ENCODE results near the gene BACH2.
"Not testable (repeated sequence)": the region's sequence is repeated elsewhere in the genome, so short reads cannot be mapped to it uniquely, and the experiment has no call there.

BACH2 gene

DNA sequence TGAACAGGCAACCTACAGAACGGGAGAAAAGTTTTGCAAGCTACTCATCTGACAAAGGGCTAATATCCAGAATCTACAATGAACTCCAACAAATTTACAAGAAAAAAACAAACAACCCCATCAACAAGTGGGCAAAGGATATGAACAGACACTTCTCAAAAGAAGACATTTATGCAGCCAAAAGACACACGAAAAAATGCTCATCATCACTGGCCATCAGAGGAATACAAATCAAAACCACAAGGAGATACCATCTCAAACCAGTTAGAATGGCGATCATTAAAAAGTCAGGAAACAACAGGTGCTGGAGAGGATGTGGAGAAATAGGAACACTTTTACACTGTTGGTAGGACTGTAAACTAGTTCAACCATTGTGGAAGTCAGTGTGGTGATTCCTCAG lies 237.5 kb downstream of the BACH2 start:
- not testable (repeated sequence) for H3K27ac ChIP-seq (ENCODE audit: low read depth, low read length, severe bottlenecking); H3K4me1 ChIP-seq (ENCODE audit: control insufficient read depth, insufficient read depth, low read length, poor library complexity, severe bottlenecking); H3K9me3 ChIP-seq (ENCODE audit: control insufficient read depth, low read length); H3K4me3 ChIP-seq (ENCODE audit: extremely low read depth, insufficient read depth, low read length, poor library complexity, severe bottlenecking); H3K36me3 ChIP-seq (ENCODE audit: control insufficient read depth, insufficient read depth, low read length)
- WGBS, 2 experiments (ENCODE audit: insufficient coverage in 2 of 2): no CpG with 5 or more reads among the region's 3 CpGs

DNA sequence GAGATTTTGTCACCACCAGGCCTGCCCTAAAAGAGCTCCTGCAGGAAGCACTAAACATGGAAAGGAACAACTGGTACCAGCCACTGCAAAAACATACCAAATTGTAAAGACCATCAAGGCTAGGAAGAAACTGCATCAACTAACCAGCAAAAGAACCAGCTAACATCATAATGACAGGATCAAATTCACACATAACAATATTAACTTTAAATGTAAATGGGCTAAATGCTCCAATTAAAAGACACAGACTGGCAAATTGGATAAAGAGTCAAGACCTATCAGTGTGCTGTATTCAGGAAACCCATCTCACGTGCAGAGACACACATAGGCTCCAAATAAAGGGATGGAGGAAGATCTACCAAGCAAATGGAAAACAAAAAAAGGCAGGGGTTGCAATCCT lies 240.7 kb downstream of the BACH2 start:
- no CpG with 5 or more reads among the region's 1 CpG for WGBS, 2 experiments (ENCODE audit: insufficient coverage in 2 of 2)
- H3K4me3 ChIP-seq (ENCODE audit: extremely low read depth, insufficient read depth, low read length, poor library complexity, severe bottlenecking); H3K27ac ChIP-seq (ENCODE audit: low read depth, low read length, severe bottlenecking); H3K36me3 ChIP-seq (ENCODE audit: control insufficient read depth, insufficient read depth, low read length); H3K4me1 ChIP-seq (ENCODE audit: control insufficient read depth, insufficient read depth, low read length, poor library complexity, severe bottlenecking); H3K9me3 ChIP-seq (ENCODE audit: control insufficient read depth, low read length): not testable (repeated sequence)

DNA sequence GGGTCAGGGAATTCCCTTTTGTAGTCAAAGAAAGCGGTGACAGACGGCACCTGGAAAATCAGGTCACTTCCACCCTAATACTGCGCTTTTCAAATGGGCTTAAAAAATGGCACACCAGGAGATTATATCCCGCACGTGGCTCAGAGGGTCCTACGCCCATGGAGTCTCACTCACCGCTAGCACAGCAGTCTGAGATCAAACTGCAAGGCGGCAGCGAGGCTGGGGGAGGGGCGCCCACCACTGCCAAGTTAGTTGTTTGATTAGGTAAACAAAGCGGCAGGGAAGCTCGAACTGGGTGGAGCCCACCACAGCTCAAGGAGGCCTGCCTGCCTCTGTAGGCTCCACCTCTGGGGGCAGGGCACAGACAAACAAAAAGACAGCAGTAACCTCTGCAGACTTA lies 242.4 kb downstream of the BACH2 start:
- not testable (repeated sequence) for H3K4me1 ChIP-seq (ENCODE audit: control insufficient read depth, insufficient read depth, low read length, poor library complexity, severe bottlenecking); H3K4me3 ChIP-seq (ENCODE audit: extremely low read depth, insufficient read depth, low read length, poor library complexity, severe bottlenecking); H3K27ac ChIP-seq (ENCODE audit: low read depth, low read length, severe bottlenecking); H3K36me3 ChIP-seq (ENCODE audit: control insufficient read depth, insufficient read depth, low read length); H3K9me3 ChIP-seq (ENCODE audit: control insufficient read depth, low read length)
- 83 to 98% methylated on average over 8 to 11 of the region's 12 CpGs for WGBS, 2 experiments (ENCODE audit: insufficient coverage in 2 of 2)

DNA sequence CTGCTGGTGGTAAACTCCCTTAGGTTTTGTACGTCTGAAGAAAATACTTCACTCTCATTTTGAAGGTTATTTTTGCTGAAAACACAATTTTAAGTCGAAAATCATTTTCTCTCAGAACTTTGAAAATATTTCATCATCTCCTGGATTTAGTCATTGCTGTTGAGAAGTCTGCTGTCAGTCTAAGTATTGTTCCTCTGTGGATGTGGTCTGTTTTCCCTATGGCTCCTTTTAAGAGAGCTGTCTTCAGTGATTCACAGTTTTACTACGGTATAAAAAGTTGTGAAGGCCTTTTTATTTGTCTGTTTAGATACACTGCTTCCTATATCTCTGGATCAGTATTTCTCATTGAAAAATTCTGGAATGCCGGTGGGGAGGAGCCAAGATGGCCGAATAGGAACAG lies 243.0 kb downstream of the BACH2 start:
- Histone ChIP-seq H3K4me1 (ENCODE audit: control insufficient read depth, insufficient read depth, low read length, poor library complexity, severe bottlenecking) (no peaks in the 10 kb centered on the region), H3K36me3 (ENCODE audit: control insufficient read depth, insufficient read depth, low read length) (no peaks in the 10 kb centered on the region), H3K4me3 (ENCODE audit: extremely low read depth, insufficient read depth, low read length, poor library complexity, severe bottlenecking) (no peak overlapping the region), H3K9me3 (ENCODE audit: control insufficient read depth, low read length) (peaks cover 9% of the 10 kb centered on the region), H3K27ac (ENCODE audit: low read depth, low read length, severe bottlenecking) (no peak overlapping the region)
- 100% methylated on average over 2 of the region's 5 CpGs; no CpG with 5 or more reads in 1 of the 2 experiments for WGBS, 2 experiments (ENCODE audit: insufficient coverage in 2 of 2)

- peaks cover 9% of the 10 kb centered on the region for H3K9me3 ChIP-seq (ENCODE audit: control insufficient read depth, low read length)
- peaks cover 8% of the 10 kb centered on the region for H3K4me1 ChIP-seq (ENCODE audit: control insufficient read depth, insufficient read depth, low read length, poor library complexity, severe bottlenecking)
- H3K36me3 ChIP-seq (ENCODE audit: control insufficient read depth, insufficient read depth, low read length): no peaks in the 10 kb centered on the region
- H3K4me3 ChIP-seq (ENCODE audit: extremely low read depth, insufficient read depth, low read length, poor library complexity, severe bottlenecking): no peak overlapping the region
- no peak overlapping the region for H3K27ac ChIP-seq (ENCODE audit: low read depth, low read length, severe bottlenecking)
- 96 to 98% methylated on average over 4 to 5 of the region's 5 CpGs for WGBS, 2 experiments (ENCODE audit: insufficient coverage in 2 of 2)
Measured at GRCh38 chr6:90049295-90049694, 247.3 kb downstream of the BACH2 start.

DNA sequence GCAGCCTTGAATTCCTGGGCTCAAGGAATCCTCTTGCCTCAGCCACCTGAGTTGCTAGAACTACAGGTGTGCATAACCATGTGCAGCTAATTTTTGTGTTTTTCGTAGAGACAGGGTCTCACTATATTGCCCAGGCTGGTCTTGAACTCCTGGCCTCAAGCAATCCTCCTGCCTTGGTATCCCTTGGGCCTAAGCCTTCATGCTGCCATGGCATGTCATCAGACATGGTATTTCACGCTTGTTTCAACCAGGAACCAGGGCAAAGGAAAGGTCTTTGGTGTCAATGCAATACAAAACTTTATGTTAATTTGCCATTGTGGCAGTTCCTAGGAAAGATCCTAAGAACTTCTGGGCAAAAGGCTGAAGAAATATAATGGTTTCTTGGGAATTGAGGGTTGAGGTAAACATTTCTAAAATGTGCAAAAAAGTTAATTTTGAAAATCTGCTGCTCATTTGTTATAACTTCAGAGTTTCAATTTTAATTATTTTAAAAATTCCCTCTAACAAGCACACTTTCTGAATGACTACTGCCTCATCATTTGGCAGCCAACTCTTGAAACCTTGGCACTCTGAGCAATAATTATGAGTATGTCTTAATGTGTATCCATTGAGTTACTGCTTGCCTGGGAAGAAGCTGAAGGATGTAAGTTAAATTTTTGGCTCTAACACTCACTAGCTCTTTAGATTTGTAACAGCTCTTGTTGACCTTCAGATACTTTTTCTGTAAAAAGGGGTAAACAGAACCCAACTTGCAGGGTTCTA lies 248.3 kb downstream of the BACH2 start:
- 95 to 100% methylated on average over 2 of the region's 2 CpGs for WGBS, 2 experiments (ENCODE audit: insufficient coverage in 2 of 2)
- Histone ChIP-seq H3K9me3 (ENCODE audit: control insufficient read depth, low read length) (peaks cover 3% of the 10 kb centered on the region), H3K36me3 (ENCODE audit: control insufficient read depth, insufficient read depth, low read length) (no peaks in the 10 kb centered on the region), H3K4me1 (ENCODE audit: control insufficient read depth, insufficient read depth, low read length, poor library complexity, severe bottlenecking) (peaks cover 8% of the 10 kb centered on the region), H3K27ac (ENCODE audit: low read depth, low read length, severe bottlenecking) (no peak overlapping the region), H3K4me3 (ENCODE audit: extremely low read depth, insufficient read depth, low read length, poor library complexity, severe bottlenecking) (no peak overlapping the region)

- peaks cover 8% of the 10 kb centered on the region for H3K4me1 ChIP-seq (ENCODE audit: control insufficient read depth, insufficient read depth, low read length, poor library complexity, severe bottlenecking)
- H3K9me3 ChIP-seq (ENCODE audit: control insufficient read depth, low read length): no peaks in the 10 kb centered on the region
- no peak overlapping the region for H3K27ac ChIP-seq (ENCODE audit: low read depth, low read length, severe bottlenecking)
- no peak overlapping the region for H3K4me3 ChIP-seq (ENCODE audit: extremely low read depth, insufficient read depth, low read length, poor library complexity, severe bottlenecking)
- WGBS, 2 experiments (ENCODE audit: insufficient coverage in 2 of 2): no CpG with 5 or more reads among the region's 2 CpGs
- no peaks in the 10 kb centered on the region for H3K36me3 ChIP-seq (ENCODE audit: control insufficient read depth, insufficient read depth, low read length)
Measured at GRCh38 chr6:90045535-90045934, 251.1 kb downstream of the BACH2 start.

DNA sequence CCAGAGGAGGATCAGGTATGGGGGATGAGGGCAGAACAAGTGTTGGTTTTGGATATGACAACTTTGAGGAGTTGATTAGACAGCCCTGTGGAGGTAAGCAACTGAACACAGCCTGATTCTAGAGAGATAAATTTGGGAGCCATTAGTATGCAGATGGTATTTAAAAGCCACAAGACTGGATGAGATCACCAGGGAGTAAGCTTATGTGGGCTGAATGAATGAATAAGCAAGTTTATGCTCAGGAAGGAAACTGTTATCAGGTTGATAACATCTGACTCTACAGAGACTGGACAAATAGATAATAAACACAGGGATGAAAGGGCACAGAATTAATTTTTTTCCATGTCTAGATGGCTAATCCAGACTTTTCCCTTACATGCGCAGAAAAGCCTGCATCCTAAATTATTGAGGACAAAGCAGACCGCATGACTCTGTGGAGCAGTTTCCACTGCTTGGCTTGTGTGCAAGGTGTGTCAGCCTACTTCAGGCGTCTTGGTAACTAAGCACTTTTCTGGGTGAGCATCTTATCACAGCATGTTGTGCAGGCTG lies 251.7 kb downstream of the BACH2 start:
- no peaks in the 10 kb centered on the region for H3K9me3 ChIP-seq (ENCODE audit: control insufficient read depth, low read length)
- 75 to 82% methylated on average over 2 to 3 of the region's 3 CpGs for WGBS, 2 experiments (ENCODE audit: insufficient coverage in 2 of 2)
- no peaks in the 10 kb centered on the region for H3K36me3 ChIP-seq (ENCODE audit: control insufficient read depth, insufficient read depth, low read length)
- no peak overlapping the region for H3K4me3 ChIP-seq (ENCODE audit: extremely low read depth, insufficient read depth, low read length, poor library complexity, severe bottlenecking)
- H3K27ac ChIP-seq (ENCODE audit: low read depth, low read length, severe bottlenecking): no peak overlapping the region
- peaks cover 8% of the 10 kb centered on the region for H3K4me1 ChIP-seq (ENCODE audit: control insufficient read depth, insufficient read depth, low read length, poor library complexity, severe bottlenecking)

- Histone ChIP-seq H3K4me3 (ENCODE audit: extremely low read depth, insufficient read depth, low read length, poor library complexity, severe bottlenecking) (no peak overlapping the region), H3K27ac (ENCODE audit: low read depth, low read length, severe bottlenecking) (no peak overlapping the region), H3K36me3 (ENCODE audit: control insufficient read depth, insufficient read depth, low read length) (no peaks in the 10 kb centered on the region), H3K4me1 (ENCODE audit: control insufficient read depth, insufficient read depth, low read length, poor library complexity, severe bottlenecking) (peaks cover 8% of the 10 kb centered on the region), H3K9me3 (ENCODE audit: control insufficient read depth, low read length) (no peaks in the 10 kb centered on the region)
- 90 to 97% methylated on average over 7 of the region's 7 CpGs for WGBS, 2 experiments (ENCODE audit: insufficient coverage in 2 of 2)
Measured at GRCh38 chr6:90044182-90044832, 252.3 kb downstream of the BACH2 start.

DNA sequence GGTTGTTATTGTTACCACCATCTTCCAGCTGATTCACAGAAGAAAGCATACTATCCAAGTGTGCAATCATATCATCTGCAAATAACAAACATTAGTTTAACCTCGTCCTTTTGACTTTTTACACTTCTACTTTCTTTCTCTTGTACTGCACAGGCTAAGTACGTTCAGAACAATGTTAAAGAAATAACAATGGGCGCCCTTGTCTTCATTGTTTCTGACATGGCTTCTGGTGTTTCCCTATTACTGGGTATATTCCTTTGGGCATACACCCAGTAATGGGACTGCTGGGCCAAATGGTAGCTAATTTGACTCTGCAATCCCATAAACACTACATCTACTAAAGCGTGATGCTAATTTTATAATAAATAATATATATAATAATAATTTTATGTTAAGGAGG lies 255.7 kb downstream of the BACH2 start:
- 87 to 96% methylated on average over 2 to 3 of the region's 4 CpGs for WGBS, 2 experiments (ENCODE audit: insufficient coverage in 2 of 2)
- Histone ChIP-seq H3K9me3 (ENCODE audit: control insufficient read depth, low read length) (peaks cover 7% of the 10 kb centered on the region), H3K27ac (ENCODE audit: low read depth, low read length, severe bottlenecking) (no peak overlapping the region), H3K4me1 (ENCODE audit: control insufficient read depth, insufficient read depth, low read length, poor library complexity, severe bottlenecking) (peaks cover 8% of the 10 kb centered on the region), H3K36me3 (ENCODE audit: control insufficient read depth, insufficient read depth, low read length) (no peaks in the 10 kb centered on the region), H3K4me3 (ENCODE audit: extremely low read depth, insufficient read depth, low read length, poor library complexity, severe bottlenecking) (no peak overlapping the region)

- no peaks in the 10 kb centered on the region for H3K36me3 ChIP-seq (ENCODE audit: control insufficient read depth, insufficient read depth, low read length)
- peaks cover 3% of the 10 kb centered on the region for H3K4me1 ChIP-seq (ENCODE audit: control insufficient read depth, insufficient read depth, low read length, poor library complexity, severe bottlenecking)
- WGBS, 2 experiments (ENCODE audit: insufficient coverage in 2 of 2): no CpG with 5 or more reads among the region's 2 CpGs
- no peak overlapping the region for H3K27ac ChIP-seq (ENCODE audit: low read depth, low read length, severe bottlenecking)
- H3K9me3 ChIP-seq (ENCODE audit: control insufficient read depth, low read length): peaks cover 7% of the 10 kb centered on the region
- H3K4me3 ChIP-seq (ENCODE audit: extremely low read depth, insufficient read depth, low read length, poor library complexity, severe bottlenecking): no peak overlapping the region
Measured at GRCh38 chr6:90039911-90040310, 256.7 kb downstream of the BACH2 start.

Data from mesodermal cell (in vitro differentiated cells).